Uterus (tissue), 2 donors: Measurements from ENCODE around the gene SIM1.

Source experiments
- POLR2A ChIP-seq, 2 donors: fragments of 450-650 bp; IDR thresholded peaks; one replicate each; pipeline ENCODE4 v1.6.1; 2016; ENCODE audit warnings: antibody characterized with exemption in 2 of 2, mild to moderate bottlenecking in 1 of 2, moderate library complexity in 1 of 2
- TF ChIP-seq, protein P1 (sequence below), 4 experiments: fragments of 200-600 bp in 2 of 4; fragments of 450-650 bp in 2 of 4; sonication (generic) in 2 of 4; IDR thresholded peaks; one replicate each; pipeline ENCODE4 v1.5.1; 2016 to 2019; ENCODE audit warnings: antibody characterized with exemption in 4 of 4, mild to moderate bottlenecking in 2 of 4, moderate library complexity in 1 of 4

DNA sequence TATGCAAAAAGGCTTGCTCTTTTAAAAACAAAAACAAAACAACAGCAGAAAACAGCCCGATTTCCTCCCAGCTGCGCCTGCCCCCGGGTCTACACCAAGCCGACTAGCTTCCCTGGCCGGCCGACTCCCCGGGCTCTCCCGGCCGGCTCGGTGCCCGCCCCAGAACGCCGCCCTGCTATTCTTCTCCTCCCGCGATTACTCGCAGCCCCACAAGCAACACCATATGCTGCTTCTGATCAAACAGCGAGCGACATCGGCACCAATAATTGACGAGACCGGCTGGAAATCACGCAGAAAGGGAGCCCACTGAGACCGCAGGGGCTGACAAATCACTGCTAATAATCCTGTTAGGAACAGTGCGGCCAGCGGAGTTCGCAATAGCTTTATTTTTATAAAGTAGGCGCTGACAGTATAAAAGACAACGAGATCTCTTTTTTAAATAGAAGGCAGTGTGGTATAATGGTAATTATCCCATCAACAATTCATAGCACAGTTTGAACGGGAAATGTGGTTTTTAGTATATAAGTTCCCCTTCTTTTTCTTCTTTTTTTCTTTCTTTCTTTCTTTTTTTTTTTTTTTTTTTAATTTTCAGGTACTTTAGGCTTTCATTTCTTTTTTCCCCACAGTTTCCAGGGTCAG lies 3.3 kb downstream of the SIM1 start:
- no peak for TF ChIP-seq POLR2A (IDR thresholded peaks at IDR 0.05)
- TF ChIP-seq, protein P1, sequence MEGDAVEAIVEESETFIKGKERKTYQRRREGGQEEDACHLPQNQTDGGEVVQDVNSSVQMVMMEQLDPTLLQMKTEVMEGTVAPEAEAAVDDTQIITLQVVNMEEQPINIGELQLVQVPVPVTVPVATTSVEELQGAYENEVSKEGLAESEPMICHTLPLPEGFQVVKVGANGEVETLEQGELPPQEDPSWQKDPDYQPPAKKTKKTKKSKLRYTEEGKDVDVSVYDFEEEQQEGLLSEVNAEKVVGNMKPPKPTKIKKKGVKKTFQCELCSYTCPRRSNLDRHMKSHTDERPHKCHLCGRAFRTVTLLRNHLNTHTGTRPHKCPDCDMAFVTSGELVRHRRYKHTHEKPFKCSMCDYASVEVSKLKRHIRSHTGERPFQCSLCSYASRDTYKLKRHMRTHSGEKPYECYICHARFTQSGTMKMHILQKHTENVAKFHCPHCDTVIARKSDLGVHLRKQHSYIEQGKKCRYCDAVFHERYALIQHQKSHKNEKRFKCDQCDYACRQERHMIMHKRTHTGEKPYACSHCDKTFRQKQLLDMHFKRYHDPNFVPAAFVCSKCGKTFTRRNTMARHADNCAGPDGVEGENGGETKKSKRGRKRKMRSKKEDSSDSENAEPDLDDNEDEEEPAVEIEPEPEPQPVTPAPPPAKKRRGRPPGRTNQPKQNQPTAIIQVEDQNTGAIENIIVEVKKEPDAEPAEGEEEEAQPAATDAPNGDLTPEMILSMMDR (IDR thresholded peaks at IDR 0.05): no peak
